ENCODE results near the gene C5.

C5 gene

DNA sequence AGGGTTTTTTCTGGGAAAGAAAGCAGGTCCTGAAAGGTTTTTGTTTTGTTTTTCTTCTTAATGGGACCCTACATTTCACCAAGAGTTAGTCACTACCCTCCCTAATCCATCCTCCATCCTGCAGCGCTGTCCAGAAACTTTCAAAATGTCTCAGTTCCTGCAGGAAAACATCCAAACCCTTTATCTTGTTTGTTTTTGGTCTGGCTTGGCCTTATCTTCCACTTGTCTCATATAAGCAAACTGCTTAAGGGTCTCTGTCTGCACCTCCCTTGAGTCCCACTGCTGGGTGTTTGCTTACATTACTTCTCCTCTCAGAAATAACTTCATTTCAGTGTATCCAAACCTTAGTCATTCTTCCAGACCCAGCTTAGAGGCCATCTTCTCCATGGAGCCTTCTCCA is 112.5 kb downstream of the C5 start:
- DNase-seq = no peak

DNA sequence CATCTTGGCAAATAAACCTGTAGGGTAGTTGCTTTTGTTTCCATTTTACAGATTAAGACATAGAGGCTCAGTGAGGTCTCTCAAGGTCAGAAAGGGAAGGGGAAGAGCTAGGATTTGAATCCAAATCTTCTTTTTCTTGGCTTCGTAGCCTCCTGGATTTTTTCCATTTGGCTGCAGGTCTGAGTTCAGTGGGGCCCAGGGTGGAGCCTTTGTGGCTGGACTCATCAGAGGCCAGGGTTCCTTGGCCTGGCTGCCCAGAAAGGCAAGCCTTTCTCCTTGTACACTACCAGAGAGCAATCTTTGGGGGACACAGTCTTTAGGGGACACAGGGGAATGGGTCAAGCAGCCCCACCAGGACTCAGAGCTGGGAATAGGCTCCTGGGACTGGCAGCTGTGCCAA is 112.9 kb downstream of the C5 start:
- DNase-seq = no peak

DNA sequence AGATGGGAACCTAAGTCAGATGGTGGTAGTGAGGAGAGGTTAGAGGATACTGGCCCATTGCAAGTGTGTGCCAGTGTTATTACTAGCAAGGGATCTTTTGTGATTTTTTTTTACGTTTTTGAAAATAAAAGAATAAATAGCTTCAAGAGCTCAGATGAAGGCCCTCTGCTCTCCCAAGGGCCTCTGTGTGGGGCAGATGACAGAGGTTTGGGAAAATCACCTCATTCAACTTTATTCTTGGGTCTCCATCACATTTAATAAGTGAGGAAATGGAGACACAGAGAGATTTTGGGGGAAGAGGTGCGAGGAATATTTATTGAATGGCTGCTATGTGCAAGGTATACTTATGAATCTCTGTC is 113.3 kb downstream of the C5 start:
- DNase-seq = no peak

DNA sequence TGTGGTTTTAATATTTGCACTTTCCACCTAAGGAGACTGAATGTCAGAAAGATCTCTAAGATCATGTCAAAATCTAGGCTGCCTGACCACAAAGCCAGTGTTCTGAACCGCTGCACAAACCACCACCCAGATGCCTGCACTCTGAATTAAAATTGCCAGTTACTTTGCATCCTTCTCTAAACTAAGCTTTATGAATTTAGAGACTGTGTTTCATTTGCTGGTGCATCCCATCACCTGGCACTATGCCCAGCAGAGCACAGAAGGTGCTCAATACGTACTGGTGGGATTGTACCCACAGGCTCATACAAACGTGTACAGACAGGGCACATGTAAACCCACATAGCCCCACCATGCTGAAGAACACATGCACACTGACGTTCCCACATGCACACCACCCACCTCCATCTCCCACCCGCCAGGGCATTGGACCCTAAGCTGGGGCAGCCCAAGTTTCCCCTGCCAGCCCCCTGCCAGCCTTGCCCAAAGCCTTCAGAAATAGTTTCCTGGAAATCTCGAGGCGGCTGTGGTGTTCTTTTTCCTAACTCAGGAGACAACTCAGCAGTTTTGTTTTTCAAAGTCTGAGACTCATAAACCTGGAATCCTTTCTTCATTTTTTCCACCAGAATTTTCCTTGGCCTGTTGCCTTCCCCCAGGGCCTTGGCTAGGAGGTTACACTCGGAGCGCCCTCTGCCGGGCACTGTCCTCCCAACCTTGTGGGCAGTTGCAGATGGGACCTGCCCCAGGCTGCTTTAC is 113.9 kb downstream of the C5 start:
- DNase-seq = peak; percentile 42

DNA sequence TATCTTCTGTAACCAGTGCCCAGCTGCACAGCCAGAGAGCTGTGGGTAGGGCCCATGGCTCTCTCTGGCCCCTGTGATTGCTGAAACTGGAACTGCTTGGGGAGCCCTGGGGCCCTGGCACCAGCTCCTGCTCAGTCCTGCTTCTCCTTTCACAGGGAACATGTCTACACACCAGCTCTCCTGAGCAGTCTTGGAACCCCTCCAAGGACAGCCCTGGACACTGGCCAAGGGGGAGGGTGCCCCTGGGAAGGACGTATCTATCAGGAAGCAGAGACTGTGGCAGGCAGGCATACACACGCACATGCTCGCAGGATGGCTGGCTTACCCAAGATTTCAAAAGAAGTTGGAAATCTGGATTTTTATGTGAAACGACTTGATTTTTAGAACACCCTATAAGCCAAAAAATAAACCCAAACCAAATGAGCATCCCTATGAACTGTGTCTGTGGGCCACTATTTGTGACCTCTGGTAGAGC is 114.7 kb downstream of the C5 start:
- peak; percentile 49 for DNase-seq

DNA sequence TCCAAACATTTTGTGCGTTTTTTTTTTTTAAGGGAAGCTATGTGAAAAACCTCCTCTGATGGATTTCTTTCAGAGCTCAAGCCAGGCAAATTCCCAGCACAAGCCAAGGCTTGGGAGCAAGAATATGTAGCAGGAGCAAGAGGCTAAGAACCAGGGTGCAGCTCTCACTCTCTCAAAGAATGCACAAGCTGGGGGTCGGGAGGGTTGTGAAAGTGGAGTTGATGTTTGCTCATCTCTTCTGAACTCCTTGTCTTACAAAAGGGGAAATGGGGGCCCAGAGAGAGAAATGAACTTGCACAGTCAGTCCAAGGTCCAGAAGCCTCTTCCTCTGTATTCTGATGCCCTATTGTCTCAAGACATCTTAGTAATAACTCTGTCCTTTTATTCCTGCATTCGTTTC is 115.8 kb downstream of the C5 start:
- DNase-seq = no peak

DNA sequence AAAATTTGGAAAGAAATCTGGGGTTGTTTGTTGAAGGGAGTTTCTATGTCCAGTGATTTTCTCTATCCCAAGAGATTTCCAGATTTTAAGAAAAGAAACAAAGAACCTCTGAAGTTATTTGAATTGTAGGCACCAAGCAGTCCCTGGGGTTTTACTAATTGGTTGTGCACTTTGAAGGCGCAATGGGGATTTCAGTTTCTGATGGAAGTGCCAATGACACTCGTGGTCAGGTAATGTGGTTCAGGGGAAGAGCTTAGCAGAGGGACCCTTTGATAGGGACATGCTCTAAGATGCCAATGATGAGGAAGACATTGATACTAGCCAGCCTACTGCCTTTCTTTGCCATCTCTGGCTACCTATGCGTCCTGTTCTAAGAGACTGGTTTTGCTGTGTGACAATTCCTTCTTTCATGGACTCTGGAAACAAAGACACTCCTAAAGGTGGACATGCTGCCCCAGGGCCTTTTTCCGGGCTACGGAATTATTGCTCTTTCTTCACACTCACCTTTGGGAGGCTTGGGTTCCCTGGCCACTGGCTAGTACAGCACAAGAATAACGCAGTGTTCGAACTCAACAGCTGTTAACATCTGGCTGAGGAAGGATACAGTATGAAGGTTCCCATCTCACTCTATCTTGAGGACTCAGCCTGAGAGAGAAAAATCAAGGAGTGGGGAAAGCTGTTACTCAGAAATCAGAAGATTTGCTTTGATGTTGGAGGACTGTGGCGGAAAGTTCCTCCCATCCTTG is 116.6 kb downstream of the C5 start:
- no peak for DNase-seq

DNA sequence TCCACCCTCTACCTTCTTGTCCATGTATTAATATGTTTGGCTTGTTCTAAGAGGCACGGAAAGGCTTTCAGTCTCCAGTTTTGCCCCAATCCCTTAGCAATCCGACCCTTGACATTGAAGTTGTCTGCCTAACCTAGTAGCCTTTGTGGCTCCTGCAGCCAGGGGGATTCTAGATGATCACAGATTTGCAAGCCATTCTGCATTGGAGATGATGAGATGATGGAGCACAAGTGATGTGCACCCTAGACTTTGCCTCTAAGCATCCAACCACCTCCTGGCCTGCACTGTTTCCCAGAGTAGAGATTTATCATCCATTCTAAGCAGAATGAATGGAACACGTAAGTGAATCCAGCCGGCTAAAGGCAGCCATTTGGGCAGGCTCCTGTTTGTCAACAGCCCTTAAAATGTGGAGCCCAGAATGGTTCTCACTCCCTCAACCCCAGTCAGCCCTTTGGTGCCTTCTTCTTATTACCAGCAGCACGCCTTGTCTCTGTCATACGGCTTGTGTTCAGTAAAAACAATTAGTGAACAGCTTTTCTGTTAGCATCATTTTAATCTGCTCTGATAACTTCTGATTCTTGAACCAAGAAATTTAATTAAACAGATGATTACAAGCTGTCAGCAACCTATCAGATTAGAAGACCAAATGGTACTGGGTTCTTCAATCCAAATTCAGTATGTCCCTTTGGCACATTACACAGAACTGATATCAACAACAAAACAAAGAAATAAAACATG is 117.8 kb downstream of the C5 start:
- no peak for DNase-seq

DNA sequence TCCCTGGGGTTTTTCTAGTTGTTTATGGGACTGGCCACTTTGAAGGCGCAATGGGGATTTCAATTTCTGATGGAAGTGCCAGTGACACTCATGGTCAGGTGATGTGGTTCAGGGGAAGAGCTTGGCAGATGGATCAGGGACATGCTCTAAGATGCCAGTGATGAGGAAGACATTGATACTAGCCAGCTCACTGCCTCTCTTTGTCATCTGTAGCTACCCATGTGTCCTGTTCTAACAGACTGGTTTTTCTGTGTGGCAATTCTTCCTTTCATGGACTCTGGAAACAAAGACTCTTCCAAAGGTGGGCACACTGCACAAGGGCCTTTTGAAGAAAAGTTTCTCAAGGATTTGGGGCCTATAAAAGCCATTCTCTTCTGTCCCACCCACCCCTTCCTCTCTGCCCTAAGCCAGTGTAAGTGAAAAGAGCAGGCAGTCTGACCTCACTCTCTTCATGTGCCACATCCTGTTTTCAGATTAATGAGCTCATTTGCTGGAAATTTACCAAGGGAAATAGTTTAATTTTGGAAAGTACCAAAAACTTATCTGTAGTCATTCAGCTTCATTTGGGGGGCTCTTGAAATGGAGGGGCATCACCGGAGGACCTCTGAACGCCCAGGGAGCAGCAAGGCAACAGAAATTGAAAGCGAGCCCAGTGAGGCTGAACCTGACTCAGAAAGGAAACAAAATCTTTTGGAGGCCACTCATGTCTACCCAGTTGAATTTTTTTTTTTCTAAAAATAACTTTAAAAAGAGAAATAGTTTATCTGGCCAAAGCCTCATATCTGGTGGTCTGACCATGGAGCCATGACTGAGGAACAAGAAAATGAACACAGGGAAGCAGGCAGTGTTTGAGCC is 118.6 kb downstream of the C5 start:
- DNase-seq = no peak

DNA sequence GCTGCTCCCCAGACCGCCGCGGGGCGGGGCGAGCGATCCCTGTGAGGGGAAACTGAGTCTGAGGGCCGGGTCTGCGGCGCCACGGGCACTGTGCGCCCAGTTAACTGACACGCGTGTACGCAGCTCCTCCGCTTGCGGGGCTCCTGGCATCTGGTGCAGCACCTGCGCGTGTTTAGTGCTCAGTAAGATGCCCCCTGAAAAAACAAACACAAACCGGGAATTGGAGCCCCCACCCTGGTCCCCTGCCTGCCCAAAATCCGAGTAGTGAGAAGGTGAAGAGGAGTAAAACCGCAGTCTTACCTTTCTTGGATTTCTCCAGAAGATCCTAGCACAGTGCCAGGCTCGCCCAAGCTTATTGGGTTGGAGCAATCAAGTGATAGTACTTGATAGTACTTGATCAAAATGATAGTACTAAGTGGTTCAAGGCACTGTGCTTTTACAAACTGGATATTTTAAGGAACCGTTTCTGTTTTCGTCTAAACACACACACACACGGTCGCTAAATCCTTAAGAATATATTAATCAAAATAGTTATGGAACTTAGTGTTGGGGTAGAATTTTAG is 120.8 kb downstream of the C5 start:
- DNase-seq = no peak

DNA sequence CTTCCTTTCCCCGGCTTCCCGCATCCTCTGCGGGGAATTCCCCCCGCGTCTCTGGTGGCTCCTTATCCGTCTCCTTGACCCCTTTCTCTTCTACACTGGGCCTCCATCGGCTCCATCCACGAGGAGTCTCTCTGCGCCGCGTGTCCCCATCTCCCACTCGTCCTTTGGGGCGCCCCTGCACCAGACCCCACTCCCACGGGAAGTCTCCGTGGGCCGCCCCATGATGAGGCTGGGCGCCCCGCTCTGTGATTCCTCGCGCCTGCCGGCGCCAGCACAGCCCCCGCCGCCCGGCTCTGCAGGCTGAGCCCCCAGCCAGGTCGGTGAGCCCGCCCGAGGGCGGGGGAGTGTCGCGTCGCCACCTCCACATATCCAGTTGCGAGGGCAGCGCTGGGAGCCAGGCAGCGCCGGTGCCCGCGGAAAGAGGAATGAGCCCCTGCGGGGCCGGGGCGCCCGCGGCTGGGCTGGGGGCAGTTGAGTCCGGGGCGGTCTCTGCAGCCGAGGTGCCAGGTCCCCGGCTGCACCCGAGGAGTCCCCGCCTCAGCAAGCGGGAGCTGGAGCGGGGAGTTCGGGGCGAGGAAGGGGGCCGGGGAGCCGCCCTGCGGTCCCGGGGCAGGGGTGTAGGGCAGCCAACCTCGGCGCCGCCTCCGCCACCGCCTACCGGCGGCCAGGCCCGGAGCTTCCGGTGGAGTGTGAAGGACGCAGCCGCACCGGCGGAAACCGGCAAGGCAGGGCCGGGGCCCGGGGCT is 121.4 kb downstream of the C5 start:
- DNase-seq = no peak

DNA sequence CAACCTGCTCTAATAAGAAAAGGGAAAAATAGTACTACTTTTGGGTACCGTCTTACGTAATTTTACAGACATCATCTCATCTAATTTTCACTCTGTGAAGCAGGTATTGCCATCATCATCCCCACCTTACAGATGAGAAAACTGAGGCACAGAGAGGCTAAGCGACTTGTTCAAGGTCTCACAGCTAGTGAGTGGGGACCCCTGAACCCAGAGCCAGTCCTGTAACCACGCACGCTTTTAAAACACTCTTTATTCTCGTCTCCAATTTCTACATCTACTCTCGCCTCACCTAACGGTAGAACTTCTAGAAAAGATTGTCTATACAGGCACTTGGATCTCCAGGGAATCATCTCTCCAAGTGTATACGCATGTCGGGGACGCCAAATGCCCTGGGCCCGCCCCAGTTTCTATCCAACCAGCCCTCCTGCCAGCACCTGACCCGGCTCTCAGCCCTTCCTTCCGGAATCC is 122.0 kb downstream of the C5 start:
- no peak for DNase-seq

DNA sequence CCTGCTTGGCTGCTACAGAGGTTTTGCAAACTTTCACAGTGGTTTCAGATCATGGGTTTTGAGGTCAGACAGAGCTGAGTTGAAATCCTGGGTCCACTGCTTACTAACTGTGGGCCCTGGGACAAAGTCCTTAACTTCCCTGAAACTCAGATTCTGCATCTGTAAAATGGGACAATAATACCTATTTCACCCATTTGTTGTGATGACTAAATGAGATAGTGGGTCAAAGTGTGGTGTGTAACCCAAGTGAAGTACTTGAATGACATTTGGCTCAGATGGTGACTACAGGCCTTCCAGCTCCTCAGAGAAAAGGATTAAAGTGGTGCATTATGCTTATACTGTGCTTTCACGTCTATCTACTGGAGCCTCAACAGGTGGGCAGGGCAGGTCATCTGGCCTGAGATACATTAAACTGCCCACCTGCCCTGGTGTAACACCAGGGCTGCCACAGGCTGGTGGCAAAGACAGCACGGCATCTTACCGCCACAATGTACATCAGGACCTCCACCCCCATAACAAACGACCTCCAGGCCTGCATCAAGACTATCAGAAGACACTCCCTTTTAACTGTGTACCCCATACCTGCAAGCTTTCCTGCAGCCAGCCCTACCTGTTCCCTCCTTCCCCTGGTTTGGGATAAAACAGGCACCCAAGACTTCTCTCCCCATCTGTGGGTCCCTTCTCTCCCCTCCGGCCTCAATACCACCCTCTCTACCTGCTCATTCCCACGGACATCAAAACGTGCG is 122.6 kb downstream of the C5 start:
- no peak for DNase-seq

DNA sequence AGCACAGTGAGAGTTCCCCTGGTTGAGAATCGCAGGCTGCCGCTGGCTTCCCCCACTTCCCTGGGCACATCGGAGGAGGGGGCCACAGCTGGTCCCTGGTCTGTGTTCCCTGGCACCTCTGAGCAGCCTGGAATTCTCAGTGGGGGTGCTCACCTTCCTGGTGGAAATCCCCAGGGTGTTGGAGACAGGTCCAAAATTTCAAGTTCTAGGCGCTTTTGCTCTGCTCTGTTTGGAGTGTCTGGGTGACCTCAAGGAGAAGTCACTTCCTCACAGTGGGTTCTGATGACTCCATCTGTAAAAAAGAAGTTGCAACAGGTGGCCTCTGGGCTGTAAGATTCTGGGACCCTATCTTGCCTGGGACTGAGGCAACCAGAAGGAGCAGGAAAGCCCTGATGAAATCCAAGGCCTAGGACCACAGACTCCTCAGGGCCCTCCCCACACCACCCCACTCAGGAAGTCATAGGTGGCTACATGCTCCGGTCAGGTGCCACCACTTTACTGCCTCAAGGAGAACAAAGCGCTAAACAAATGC is 123.6 kb downstream of the C5 start, which contains the start of gene TRAF1:
Gene TRAF1, minus strand, starts transcription at position 400 of the 532 bp plus-strand sequence. CDS start 721 bp downstream, outside the sequence.
- DNase-seq = no peak

DNA sequence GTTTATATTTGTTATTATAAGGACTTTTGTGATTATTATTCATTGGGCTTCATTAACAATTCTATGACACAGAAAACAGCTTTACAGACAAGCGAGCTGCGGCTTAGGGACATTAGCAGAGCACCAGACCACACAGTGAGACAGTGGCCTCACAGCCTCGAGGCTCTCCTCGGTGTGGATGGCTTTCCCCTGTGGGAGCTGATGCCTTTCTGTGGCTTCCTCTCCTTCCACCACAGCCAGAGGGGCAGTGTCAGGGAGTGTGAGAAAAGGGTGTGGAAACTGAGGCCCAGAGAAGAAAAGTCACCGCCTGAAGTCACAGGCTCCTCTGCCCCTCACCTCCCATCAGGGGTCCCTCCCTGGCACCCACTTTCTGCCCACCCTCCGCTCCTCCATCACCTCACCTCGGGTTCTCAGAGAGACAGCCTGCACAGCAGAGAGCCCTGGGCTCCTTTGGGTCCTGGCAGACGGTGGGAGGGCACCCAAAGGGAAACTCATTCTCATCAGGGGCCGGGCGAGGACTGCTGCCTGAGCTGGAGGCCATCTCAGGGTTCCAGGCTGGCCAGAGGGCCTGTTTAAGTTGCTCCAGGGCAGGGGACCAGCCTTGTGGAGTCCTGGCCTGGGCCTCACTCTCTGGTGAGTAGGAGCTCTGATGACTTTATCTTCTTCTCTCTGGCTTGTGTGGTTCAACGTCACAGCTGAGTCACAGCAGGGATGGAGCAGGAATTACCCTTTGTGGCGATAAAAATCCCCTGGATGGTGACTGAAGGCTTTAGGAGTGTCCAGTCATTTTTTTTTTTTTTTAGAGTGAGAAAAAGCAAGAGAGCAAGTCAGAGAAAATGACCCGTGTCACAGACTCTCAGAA is 124.3 kb downstream of the C5 start:
- DNase-seq = no peak

DNA sequence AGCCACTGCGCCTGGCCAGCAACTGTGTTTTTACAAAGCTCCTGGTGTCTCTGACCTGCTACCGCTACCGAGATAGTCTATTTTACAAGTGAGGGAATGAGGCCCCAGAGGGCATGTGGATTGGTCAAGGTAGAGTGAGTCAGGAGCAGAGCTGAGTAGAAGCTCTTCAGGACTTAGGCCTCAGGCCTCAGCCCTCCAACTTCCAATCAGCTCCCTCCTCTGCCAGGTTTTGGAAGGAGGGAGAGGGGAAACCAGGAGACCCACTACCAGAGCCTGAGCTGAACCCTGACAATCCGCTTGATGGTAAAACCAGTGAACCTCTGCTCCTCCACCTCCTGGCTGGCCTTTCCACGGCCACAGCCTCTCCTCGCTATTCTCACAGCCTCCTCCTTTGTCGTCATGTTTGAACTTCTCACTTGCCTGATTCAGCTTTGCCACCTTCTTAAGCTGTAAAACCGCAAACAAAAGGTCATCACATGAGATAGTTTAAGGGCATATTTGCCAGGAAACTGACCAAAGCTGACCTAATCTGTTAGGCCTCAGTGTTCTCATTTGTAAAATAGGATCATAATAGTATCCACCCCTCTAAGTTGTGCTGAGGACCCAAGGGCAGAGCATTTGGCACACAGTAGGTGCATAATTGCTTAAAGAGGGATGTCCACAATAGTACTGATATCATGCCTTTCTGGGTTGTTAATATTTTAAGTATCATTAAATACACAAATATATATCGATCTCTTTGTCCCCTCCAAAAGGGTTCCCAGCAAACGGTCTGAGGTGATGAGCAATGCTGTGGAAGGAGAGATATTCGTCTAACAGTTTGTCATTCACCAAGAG is 125.2 kb downstream of the C5 start:
- DNase-seq = no peak

DNA sequence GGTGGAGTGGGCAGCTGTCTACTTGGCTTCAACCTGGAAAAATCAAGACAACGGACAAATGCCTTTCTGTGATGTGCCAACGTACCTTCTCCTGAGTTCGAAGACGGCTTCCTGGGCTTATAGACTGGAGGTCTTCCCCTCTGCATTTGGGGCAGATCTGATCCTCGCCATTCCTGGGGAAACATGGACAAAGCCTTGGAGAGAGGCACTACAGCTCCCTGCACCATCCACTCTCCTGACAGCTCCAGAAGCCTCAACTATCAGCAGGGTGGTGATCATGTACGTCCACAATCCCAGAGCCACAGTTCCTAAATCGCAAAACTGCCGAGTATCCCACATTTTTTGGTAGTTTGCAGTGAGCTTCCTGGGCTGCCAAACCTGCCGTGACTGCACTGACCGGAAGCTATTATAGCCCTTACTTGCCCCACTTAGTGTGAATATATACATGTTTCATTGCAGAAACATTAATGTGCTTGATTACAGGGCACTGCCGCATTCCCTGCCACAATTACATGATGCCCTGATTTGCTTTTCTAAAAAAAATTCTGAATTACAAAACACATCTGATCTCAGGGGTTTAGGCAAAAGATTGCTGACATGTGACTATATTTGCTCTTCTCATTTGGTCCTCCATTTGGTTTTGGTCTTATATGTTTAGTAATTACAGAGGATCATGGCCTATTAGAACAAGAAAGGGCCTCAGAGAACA is 126.3 kb downstream of the C5 start:
- no peak for DNase-seq

Measured in NCI-H1436 treated with DMSO at 0.1 percent for 48 hours (cell line).